Esophagus (tissue), 2 donors: ENCODE measurements around the gene GABARAP. TPM values are rescaled to one million over a fixed set of nuclear protein-coding genes. Genes with fewer than 3 reads are reported as not detected.
A peak's percentile ranks its signal among the peaks of the same experiment; 100 is the strongest.

Experiments
- H3K27ac ChIP-seq, 2 donors: one replicate each; pipeline ENCODE4 v1.5.1; 2013; ENCODE audit warnings: low read depth in 2 of 2, mild to moderate bottlenecking in 2 of 2, inconsistent platforms in 1 of 2, low read length in 1 of 2, moderate library complexity in 1 of 2
- H3K27me3 ChIP-seq, 2 donors: one replicate each; pipeline ENCODE4 v1.6.1; 2013; ENCODE audit warnings: low read length in 2 of 2, control low read depth in 1 of 2, mild to moderate bottlenecking in 1 of 2; ENCODE audit not compliant: insufficient read depth in 2 of 2, control insufficient read depth in 1 of 2
- H3K36me3 ChIP-seq, 2 donors: one replicate each; pipeline ENCODE4 v1.6.1; 2013; ENCODE audit warnings: low read length in 1 of 2; ENCODE audit not compliant: control insufficient read depth in 2 of 2, insufficient read depth in 2 of 2
- H3K4me1 ChIP-seq, 2 donors: one replicate each; pipeline ENCODE4 v1.6.1; 2013; ENCODE audit warnings: low read length in 1 of 2; ENCODE audit not compliant: control insufficient read depth in 2 of 2, insufficient read depth in 2 of 2
- H3K4me3 ChIP-seq, 2 donors: one replicate each; pipeline ENCODE4 v1.5.1; 2013; ENCODE audit warnings: low read length in 2 of 2, mild to moderate bottlenecking in 2 of 2, low read depth in 1 of 2, moderate library complexity in 1 of 2
- H3K9me3 ChIP-seq, 2 donors: one replicate each; pipeline ENCODE4 v1.6.1; 2013; ENCODE audit warnings: mild to moderate bottlenecking in 2 of 2, low read depth in 1 of 2, low read length in 1 of 2, moderate library complexity in 1 of 2; ENCODE audit not compliant: control insufficient read depth in 2 of 2, insufficient read depth in 1 of 2
- WGBS, 2 donors: extraction: QIAGEN DNeasy Blood & Tissue Kit; methylation state at CpG; one replicate each; pipeline ENCODE4 v1.1.7; 2013; 5-methylcytosine and 5-hydroxymethylcytosine counted together
- polyA plus RNA-seq, 2 donors: library from polyadenylated mRNA; stranded (reverse); fragments of 200-250 nt; gene quantifications; one replicate each; pipeline ENCODE4 v1.2.3, GENCODE V29; 2013
- donor health status: healthy with polysubstance abuse.
- donor health status: Bipolar disorder and iron deficiency.

Gene GABARAP
- polyA plus RNA-seq, 2 donors: 354 to 393 TPM

- Histone ChIP-seq H3K27me3 (no peaks in the 10 kb centered on the region), H3K4me1 (peaks cover 0 to 7% of the 10 kb centered on the region in 2 donors), H3K9me3 (no peaks in the 10 kb centered on the region), H3K4me3 (no peak overlapping the region), H3K27ac (peak overlapping the region in 1 of 2 donors; percentile 56), H3K36me3 (peaks cover 4 to 10% of the 10 kb centered on the region in 2 donors)
- WGBS, 2 donors: 71 to 76% methylated on average over 22 of the region's 22 CpGs
Measured at GRCh38 chr17:7235693-7236665, 6.3 kb downstream of the GABARAP start.

GRCh38 chr17:7234083-7234951 is 7.9 kb downstream of the GABARAP start, which contains the start of gene DVL2:
Gene DVL2, minus strand, starts transcription at chr17:7234517. Its CDS starts 255 bp downstream, at chr17:7234262.
- Histone ChIP-seq H3K4me3 (peak within 1 kb of the TSS; percentile 64 to 82), H3K9me3 (no peaks in the 10 kb centered on the region), H3K27me3 (no peaks in the 10 kb centered on the region), H3K4me1 (peaks cover 3 to 10% of the 10 kb centered on the region in 2 donors), H3K27ac (peak within 1 kb of the TSS; percentile 82 to 95), H3K36me3 (peaks cover 2 to 19% of the 10 kb centered on the region in 2 donors)
- WGBS, 2 donors: 1% methylated on average over 66 to 72 of the region's 72 CpGs

GRCh38 chr17:7233701-7234082 is 8.6 kb downstream of the GABARAP start:
- Histone ChIP-seq H3K4me1 (peaks cover 3 to 15% of the 10 kb centered on the region in 2 donors), H3K27ac (peak overlapping the region; percentile 82 to 95), H3K27me3 (no peaks in the 10 kb centered on the region), H3K36me3 (peaks cover 2 to 25% of the 10 kb centered on the region in 2 donors), H3K9me3 (no peaks in the 10 kb centered on the region), H3K4me3 (peak overlapping the region; percentile 64 to 82)
- 0 to 1% methylated on average over 9 of the region's 9 CpGs for WGBS, 2 donors

- no peaks in the 10 kb centered on the region for H3K9me3 ChIP-seq
- no peaks in the 10 kb centered on the region for H3K27me3 ChIP-seq
- H3K27ac ChIP-seq: no peak overlapping the region
- WGBS, 2 donors: 62 to 75% methylated on average over 5 of the region's 5 CpGs
- no peak overlapping the region for H3K4me3 ChIP-seq
- peaks cover 2 to 30% of the 10 kb centered on the region in 2 donors for H3K36me3 ChIP-seq
- peaks cover 10 to 15% of the 10 kb centered on the region in 2 donors for H3K4me1 ChIP-seq
Measured at GRCh38 chr17:7232114-7232513, 10.1 kb downstream of the GABARAP start.

GRCh38 chr17:7229504-7229903 is 12.7 kb downstream of the GABARAP start:
- H3K4me1 ChIP-seq: peaks cover 8 to 10% of the 10 kb centered on the region in 2 donors
- WGBS, 2 donors: 94 to 96% methylated on average over 19 of the region's 19 CpGs
- no peak overlapping the region for H3K4me3 ChIP-seq
- peaks cover 9 to 40% of the 10 kb centered on the region in 2 donors for H3K36me3 ChIP-seq
- peak overlapping the region; percentile 75 to 90 for H3K27ac ChIP-seq
- H3K27me3 ChIP-seq: no peaks in the 10 kb centered on the region
- no peaks in the 10 kb centered on the region for H3K9me3 ChIP-seq

GRCh38 chr17:7228920-7229319 is 13.3 kb downstream of the GABARAP start:
- 80 to 87% methylated on average over 14 of the region's 14 CpGs for WGBS, 2 donors
- no peaks in the 10 kb centered on the region for H3K27me3 ChIP-seq
- peaks cover 13 to 44% of the 10 kb centered on the region in 2 donors for H3K36me3 ChIP-seq
- peaks cover 8 to 10% of the 10 kb centered on the region in 2 donors for H3K4me1 ChIP-seq
- no peak overlapping the region for H3K4me3 ChIP-seq
- peak overlapping the region; percentile 75 to 90 for H3K27ac ChIP-seq
- H3K9me3 ChIP-seq: no peaks in the 10 kb centered on the region

GRCh38 chr17:7226721-7227710 is 15.2 kb downstream of the GABARAP start:
- 92 to 94% methylated on average over 31 of the region's 31 CpGs for WGBS, 2 donors
- Histone ChIP-seq H3K36me3 (peaks cover 25 to 62% of the 10 kb centered on the region in 2 donors), H3K9me3 (no peaks in the 10 kb centered on the region), H3K4me3 (no peak overlapping the region), H3K4me1 (peaks cover 8 to 10% of the 10 kb centered on the region in 2 donors), H3K27me3 (no peaks in the 10 kb centered on the region), H3K27ac (peak overlapping the region in 1 of 2 donors; percentile 90)

- peak overlapping the region; percentile 12 to 27 for H3K27ac ChIP-seq
- peaks cover 25 to 70% of the 10 kb centered on the region in 2 donors for H3K36me3 ChIP-seq
- no peak overlapping the region for H3K4me3 ChIP-seq
- H3K27me3 ChIP-seq: no peaks in the 10 kb centered on the region
- 71 to 80% methylated on average over 21 of the region's 21 CpGs for WGBS, 2 donors
- peaks cover 16 to 18% of the 10 kb centered on the region in 2 donors for H3K4me1 ChIP-seq
- H3K9me3 ChIP-seq: no peaks in the 10 kb centered on the region
Measured at GRCh38 chr17:7225711-7226331, 16.4 kb downstream of the GABARAP start.
